OCI-LY3 (cell line): ENCODE results near the gene WSB2.

ENCODE experiments used
- CTCF ChIP-seq: fragments of 200-600, 300-600 bp; sonication (generic); IDR thresholded peaks from 2 replicates; pipeline ENCODE4 v1.5.1; 2014; ENCODE audit warnings: antibody characterized with exemption, low read length, low read depth
- EZH2phosphoT487 ChIP-seq: fragments of 200-600 bp; shearing (Covaris generic); IDR thresholded peaks from 2 replicates; pipeline ENCODE4 v1.6.1; 2018; ENCODE audit warnings: antibody characterized with exemption, mixed run types, low read depth

- TF ChIP-seq CTCF = no peak
- TF ChIP-seq EZH2phosphoT487 = no peak
Measured at GRCh38 chr12:118107011-118107410, 46.0 kb upstream of the WSB2 start.
